ENCODE data around the gene ZFP57.
"Not testable (repeated sequence)": the region's sequence is repeated elsewhere in the genome, so short reads cannot be mapped to it uniquely, and the experiment has no call there.

Gene ZFP57

DNA sequence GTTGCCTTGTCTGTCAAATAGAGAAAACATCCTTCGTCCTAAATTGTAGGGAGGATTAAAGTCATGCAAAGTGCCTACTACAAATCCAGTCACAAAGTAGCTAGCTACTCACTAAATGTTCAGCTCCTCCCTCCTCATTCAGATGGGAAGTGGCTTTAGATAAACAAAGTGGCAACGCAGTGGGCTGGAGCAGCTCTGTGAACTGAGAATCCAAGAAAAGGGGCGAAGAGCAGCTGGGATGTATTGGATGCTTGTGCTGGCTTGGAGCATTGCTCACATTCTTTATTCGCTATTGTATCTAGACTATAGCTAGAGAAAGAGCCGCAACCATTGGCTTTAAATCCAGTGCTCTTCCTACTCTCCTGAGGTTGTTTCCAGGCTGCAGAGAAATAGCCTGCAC lies 13.8 kb downstream of the ZFP57 start:
- Histone ChIP-seq H3K9me3 (ENCODE audit: severe bottlenecking) (no peaks in the 10 kb centered on the region), H3K36me3 (no peaks in the 10 kb centered on the region), H3K27me3 (ENCODE audit: insufficient read depth, low read depth, severe bottlenecking) (peaks cover 87% of the 10 kb centered on the region), H3K4me3 (ENCODE audit: low read depth, low read length) (no peak overlapping the region), H3K27ac (no peak overlapping the region)
- DNase-seq = no peak
- TF ChIP-seq CTCF (IDR thresholded peaks at IDR 0.05; ENCODE audit: low read depth, low read length) = no peak

DNA sequence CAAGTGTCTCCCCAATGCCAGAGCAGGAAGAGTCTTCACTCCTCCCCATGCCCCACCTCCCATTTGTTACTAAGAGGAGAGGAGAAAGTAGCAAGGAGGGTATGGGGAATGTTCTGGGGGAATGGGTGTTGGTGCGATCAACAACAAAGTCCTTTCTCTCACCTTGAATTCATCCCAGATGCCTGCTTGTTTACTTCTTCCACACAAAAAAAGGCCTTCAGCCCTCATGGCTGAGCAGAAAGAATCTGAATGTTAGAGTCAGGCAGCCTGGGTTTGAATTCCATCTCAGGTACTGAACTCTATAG lies 14.2 kb downstream of the ZFP57 start:
- H3K36me3 ChIP-seq = no peaks in the 10 kb centered on the region
- H3K27ac ChIP-seq = no peak overlapping the region
- no peak for DNase-seq
- no peaks in the 10 kb centered on the region for H3K9me3 ChIP-seq (ENCODE audit: severe bottlenecking)
- H3K27me3 ChIP-seq (ENCODE audit: insufficient read depth, low read depth, severe bottlenecking) = peaks cover 87% of the 10 kb centered on the region
- H3K4me3 ChIP-seq (ENCODE audit: low read depth, low read length) = no peak overlapping the region
- TF ChIP-seq CTCF (IDR thresholded peaks at IDR 0.05; ENCODE audit: low read depth, low read length) = no peak

GRCh38 chr6:29665942-29666825 lies 14.8 kb downstream of the ZFP57 start:
- Histone ChIP-seq H3K27ac (no peak overlapping the region), H3K36me3 (no peaks in the 10 kb centered on the region), H3K27me3 (ENCODE audit: insufficient read depth, low read depth, severe bottlenecking) (peaks cover 87% of the 10 kb centered on the region), H3K4me3 (ENCODE audit: low read depth, low read length) (no peak overlapping the region), H3K9me3 (ENCODE audit: severe bottlenecking) (no peaks in the 10 kb centered on the region)
- TF ChIP-seq CTCF (IDR thresholded peaks at IDR 0.05; ENCODE audit: low read depth, low read length) = no peak
- DNase-seq = no peak

GRCh38 chr6:29663300-29664042 lies 17.5 kb downstream of the ZFP57 start:
- H3K27me3 ChIP-seq (ENCODE audit: insufficient read depth, low read depth, severe bottlenecking) = peaks cover 85% of the 10 kb centered on the region
- no peak overlapping the region for H3K27ac ChIP-seq
- H3K9me3 ChIP-seq (ENCODE audit: severe bottlenecking) = no peaks in the 10 kb centered on the region
- no peak overlapping the region for H3K4me3 ChIP-seq (ENCODE audit: low read depth, low read length)
- H3K36me3 ChIP-seq = no peaks in the 10 kb centered on the region
- DNase-seq = no peak
- no peak for TF ChIP-seq CTCF (IDR thresholded peaks at IDR 0.05; ENCODE audit: low read depth, low read length)

DNA sequence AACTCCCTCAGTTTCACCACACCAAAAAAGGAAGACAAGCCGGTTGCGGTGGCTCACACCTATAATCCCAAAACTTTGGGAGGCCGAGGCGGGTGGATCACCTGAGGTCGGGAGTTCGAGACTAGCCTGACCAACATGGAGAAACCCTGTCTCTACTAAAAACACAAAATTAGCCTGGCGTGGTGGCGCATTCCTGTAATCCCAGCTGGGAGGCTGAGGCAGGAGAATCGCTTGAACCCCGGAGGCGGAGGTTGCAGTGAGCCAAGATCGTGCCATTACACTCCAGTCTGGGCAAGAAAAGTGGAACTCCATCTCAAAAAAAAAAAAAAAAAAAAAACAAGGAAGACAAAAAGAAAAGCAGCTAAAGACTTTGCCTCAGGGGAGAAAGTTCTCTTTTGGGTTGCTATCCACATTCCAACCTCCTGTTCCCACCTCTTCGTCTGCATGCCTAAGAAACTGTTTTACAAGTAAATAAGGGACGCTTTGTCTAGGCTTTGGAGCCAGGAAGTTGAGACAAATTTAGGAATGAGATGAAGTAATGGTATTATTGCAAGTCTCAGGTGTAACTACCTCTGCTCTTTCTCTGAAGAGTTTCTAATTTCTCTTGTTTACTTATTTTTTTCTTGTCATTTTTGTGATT lies 19.3 kb downstream of the ZFP57 start:
- H3K4me3 ChIP-seq (ENCODE audit: low read depth, low read length); H3K9me3 ChIP-seq (ENCODE audit: severe bottlenecking); H3K36me3 ChIP-seq; DNase-seq; H3K27ac ChIP-seq: not testable (repeated sequence)
- H3K27me3 ChIP-seq (ENCODE audit: insufficient read depth, low read depth, severe bottlenecking) = peaks cover 84% of the 10 kb centered on the region

DNA sequence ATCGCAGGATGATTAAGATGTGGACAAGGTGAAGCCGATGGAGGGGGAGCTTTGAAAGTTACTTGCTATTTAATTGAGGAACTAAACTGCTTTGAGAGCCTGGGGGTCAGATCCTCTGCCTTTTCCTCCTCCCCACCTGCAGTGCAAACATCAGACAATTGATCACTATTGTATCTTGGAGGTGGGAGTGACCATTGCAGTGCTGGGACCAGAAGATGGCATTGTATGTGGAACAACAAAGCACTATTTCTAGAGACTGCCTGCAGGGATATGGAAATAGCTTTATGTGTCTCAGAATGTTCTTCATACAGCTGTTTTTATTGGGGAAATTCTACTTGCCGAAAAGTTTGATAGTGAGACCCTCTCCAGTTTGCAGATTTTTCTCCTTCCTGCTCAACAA lies 19.9 kb downstream of the ZFP57 start:
- Histone ChIP-seq H3K9me3 (ENCODE audit: severe bottlenecking) (no peaks in the 10 kb centered on the region), H3K27me3 (ENCODE audit: insufficient read depth, low read depth, severe bottlenecking) (peaks cover 84% of the 10 kb centered on the region), H3K36me3 (no peaks in the 10 kb centered on the region), H3K4me3 (ENCODE audit: low read depth, low read length) (no peak overlapping the region), H3K27ac (no peak overlapping the region)
- DNase-seq = no peak
- no peak for TF ChIP-seq CTCF (IDR thresholded peaks at IDR 0.05; ENCODE audit: low read depth, low read length)
